GM18870 (cell line): ENCODE results near the gene SPAG8.

Source experiments
- ATAC-seq: cut with Tn5 transposase; IDR thresholded peaks from one replicate; pipeline ENCODE4 v1.9.1; 2021; ENCODE audit warnings: moderate library complexity; ENCODE audit not compliant: unreplicated experiment

Gene SPAG8

DNA sequence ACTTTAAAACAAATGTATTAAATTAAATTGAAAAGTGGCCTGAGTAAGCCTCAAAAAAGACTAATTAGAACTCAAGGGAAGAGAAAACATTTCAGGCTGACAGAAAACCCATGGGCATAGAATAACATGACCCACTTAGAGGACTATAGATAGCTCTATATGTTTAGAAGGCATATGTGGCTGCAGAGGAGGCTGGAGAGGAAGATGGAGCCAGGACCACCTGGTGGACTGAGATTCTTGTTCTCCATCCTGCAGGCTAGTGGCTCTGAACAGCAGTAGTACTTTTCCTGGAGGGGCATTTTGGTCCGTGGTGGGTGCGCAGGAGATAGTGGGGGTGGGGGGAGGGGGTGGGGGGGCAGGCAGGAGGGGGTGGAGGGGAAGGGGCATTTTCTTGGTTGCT lies 31.0 kb downstream of the SPAG8 start:
- ATAC-seq: no peak

- no peak for ATAC-seq
Observed at GRCh38 chr9:35778496-35778895, 33.6 kb downstream of the SPAG8 start.

- ATAC-seq: no peak
Observed at GRCh38 chr9:35776018-35776417, 36.0 kb downstream of the SPAG8 start.

DNA sequence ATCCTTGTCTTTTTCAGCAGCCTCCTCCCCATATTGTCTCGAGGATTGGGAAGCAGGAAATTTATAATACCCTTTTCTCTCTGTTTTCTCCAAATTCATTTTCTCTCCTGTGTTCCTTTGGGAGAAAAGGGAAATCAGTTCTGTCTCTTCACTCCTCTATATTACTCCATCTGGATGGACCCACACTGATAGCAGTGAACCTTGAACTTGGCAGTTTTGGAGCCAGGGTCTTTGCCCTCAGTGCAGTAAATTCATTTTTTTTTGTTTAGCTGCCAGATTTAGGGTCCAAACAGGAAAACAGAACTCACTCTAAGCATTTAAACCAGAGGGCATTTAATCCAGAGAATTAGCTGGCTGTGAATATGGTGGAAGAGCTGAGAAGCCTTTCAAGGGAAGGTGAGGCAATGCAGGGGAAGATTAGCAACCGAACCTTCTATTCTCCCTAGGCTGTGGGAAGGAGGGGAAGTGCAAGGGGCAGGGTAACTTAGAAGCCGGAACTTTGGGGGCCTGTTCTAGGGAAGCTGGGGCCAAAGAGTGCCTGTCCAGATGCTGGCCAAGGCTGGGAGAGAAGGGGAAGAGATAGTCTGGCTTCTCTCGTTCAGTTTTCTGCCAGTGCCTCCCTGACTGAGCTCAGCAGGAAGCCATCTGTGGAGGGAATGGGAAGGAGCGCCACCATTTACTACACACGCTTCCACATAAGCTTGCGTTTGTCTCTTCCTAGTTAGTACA lies 37.0 kb downstream of the SPAG8 start:
- ATAC-seq: no peak

GRCh38 chr9:35771943-35772342 lies 40.1 kb downstream of the SPAG8 start:
- no peak for ATAC-seq

DNA sequence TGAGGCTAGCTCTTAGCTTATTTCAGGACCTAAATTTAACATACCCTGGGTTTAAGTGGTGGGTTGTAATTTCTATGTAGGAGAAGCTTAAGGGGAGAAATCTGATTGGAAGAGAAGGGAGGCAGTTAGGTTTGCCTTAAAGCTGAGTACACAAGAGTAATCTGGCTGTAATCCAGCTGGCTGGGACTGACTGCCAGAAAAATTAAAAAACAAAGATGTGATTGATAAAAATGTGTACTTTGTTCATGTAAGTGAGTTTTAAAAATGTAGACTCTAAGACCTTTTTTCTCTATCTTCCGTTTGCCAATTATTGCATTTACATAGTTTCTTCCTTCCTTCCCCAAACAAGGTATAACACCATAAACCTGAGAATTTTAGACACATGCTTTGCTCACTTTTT lies 40.5 kb downstream of the SPAG8 start:
- no peak for ATAC-seq

GRCh38 chr9:35771075-35771433 lies 41.0 kb downstream of the SPAG8 start:
- ATAC-seq: no peak

GRCh38 chr9:35769763-35770162 lies 42.3 kb downstream of the SPAG8 start:
- no peak for ATAC-seq

DNA sequence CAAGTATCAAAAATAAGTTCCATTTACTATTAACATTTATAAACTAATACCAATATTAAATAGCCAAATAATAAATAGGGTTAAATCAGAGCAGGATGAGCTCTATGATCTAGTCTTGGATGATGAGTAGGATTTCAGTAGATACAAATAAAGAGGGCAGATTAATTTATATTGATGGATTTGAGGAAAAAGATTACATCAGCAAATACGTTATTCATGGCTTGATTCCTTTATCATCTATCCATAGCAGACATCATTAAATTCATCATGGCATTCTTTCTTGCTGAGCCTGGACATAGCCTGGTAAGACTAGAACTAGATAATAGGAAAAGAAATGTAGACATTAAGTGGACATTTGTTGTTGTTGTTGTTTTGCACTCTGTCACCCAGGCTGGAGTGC lies 44.6 kb downstream of the SPAG8 start:
- ATAC-seq: no peak

DNA sequence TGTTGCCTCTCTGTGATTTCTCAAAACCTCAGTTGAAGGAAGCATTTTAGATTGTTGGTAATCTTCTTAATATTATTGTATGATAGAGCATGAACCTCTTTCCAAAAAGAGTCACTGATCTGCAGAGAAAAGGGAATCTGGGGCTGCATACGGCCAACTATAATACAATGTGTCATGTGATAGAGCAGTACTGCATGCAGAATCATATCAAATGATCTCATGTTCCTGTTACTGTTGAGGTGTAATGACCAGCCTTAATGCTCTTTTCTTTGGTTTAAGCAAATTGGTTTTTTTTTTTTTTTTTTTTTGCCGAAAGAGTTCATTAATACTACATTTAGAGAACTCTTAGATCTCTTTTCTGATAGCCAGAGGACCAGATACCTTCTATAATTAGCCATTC lies 45.1 kb downstream of the SPAG8 start:
- no peak for ATAC-seq

DNA sequence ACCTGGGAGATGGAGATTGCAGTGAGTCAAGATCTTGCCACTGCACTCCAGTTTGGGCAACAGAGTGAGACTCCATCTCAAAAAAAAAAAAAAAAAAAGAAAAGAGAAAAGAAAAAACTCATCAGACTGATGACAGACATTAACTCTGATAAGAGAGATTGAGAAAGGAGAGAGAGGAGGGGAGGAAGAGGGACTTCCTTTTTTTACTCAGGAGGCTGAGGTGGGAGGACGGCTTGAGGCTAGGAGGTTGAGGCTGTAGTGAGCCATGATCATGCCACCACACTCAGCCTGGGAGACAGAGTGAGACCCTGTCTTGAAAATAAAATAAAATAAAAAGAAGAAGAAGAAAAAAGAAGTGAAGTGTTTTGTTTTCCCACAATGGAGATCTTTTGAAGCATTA lies 48.3 kb downstream of the SPAG8 start:
- ATAC-seq: no peak

- ATAC-seq: no peak
Observed at GRCh38 chr9:35763181-35763580, 48.9 kb downstream of the SPAG8 start.

GRCh38 chr9:35760651-35761050 lies 51.4 kb downstream of the SPAG8 start:
- no peak for ATAC-seq

GRCh38 chr9:35759795-35760194 lies 52.3 kb downstream of the SPAG8 start:
- no peak for ATAC-seq
